Testis (tissue), 3 donors: Measurements from ENCODE around the gene TTLL5. TPM values are rescaled to one million over a fixed set of nuclear protein-coding genes. Genes with fewer than 3 reads are reported as not detected.

Source experiments
- DNase-seq: peaks from one replicate; pipeline ENCODE4 v3.0.0-alpha.2; 2019
- H3K27ac ChIP-seq, 2 donors: fragments of 200-600 bp; sonication (generic); one replicate each; pipeline ENCODE4 v1.5.1; 2019
- H3K27me3 ChIP-seq: fragments of 200-600 bp; sonication (generic); one replicate; pipeline ENCODE4 v1.5.1; 2019
- H3K36me3 ChIP-seq: fragments of 200-600 bp; sonication (generic); one replicate; pipeline ENCODE4 v1.5.1; 2017; ENCODE audit warnings: low read depth; ENCODE audit errors: missing control alignments
- H3K4me1 ChIP-seq: fragments of 200-600 bp; sonication (generic); one replicate; pipeline ENCODE4 v1.5.1; 2019
- H3K4me3 ChIP-seq, 2 donors: fragments of 200-600 bp; sonication (generic); one replicate each; pipeline ENCODE4 v1.5.1; 2017 to 2019
- H3K9me3 ChIP-seq: fragments of 200-600 bp; sonication (generic); one replicate; pipeline ENCODE4 v1.5.1; 2017
- CTCF ChIP-seq, 3 experiments: fragments of 450-650 bp in 2 of 3; fragments of 200-600 bp in 1 of 3; sonication (generic) in 1 of 3; IDR thresholded peaks; one replicate each; pipeline ENCODE4 v1.5.1; 2016 to 2019; ENCODE audit warnings: antibody characterized with exemption in 3 of 3, mild to moderate bottlenecking in 2 of 3, moderate library complexity in 1 of 3
- POLR2A ChIP-seq: fragments of 450-650 bp; IDR thresholded peaks from one replicate; pipeline ENCODE4 v1.6.1; 2017; ENCODE audit warnings: antibody characterized with exemption, mild to moderate bottlenecking, moderate library complexity
- WGBS, 2 donors: methylation state at CpG; one replicate each; pipeline ENCODE4 v1.1.5; 2018; 5-methylcytosine and 5-hydroxymethylcytosine counted together
- intact Hi-C: fragments of 100-400 bp; cut with DNase I; formaldehyde crosslinking; loops from one replicate; pipeline ENCODE4 v1.15.1; 2023; ENCODE audit warnings: low total_unique reads
- polyA plus RNA-seq: library from polyadenylated mRNA; stranded (reverse); fragments of 350-450 nt; fragmentation: Illumina TruSeq; extraction: RNeasy Lipid Tissue Mini Kit (QIAGEN cat#74804); gene quantifications from one replicate; pipeline ENCODE4 v1.2.3, GENCODE V29; 2014; ENCODE audit warnings: low read depth, low replicate concordance; ENCODE audit not compliant: insufficient read depth
- total RNA-seq, 2 donors: library from RNA; depleted of rRNA; stranded (reverse); fragments of >200 nt; gene quantifications; one replicate each; pipeline ENCODE4 v1.2.3, GENCODE V29; 2016

TTLL5 gene
- total and polyA plus RNA-seq, 3 donors from 2014 or later, result 112 to 318 (median 155) TPM

GRCh38 chr14:75824318-75824717 is 163.3 kb downstream of the TTLL5 start:
- H3K27ac ChIP-seq, result peak overlapping the region in 1 of 2 donors; percentile 85
- peaks cover 20% of the 10 kb centered on the region for H3K4me1 ChIP-seq
- no peak for DNase-seq
- no peaks in the 10 kb centered on the region for H3K9me3 ChIP-seq
- H3K4me3 ChIP-seq, result no peak overlapping the region
- intact Hi-C loops, result no loop called here
- TF ChIP-seq CTCF (IDR thresholded peaks at IDR 0.05) (no peak), POLR2A (no peak)
- H3K36me3 ChIP-seq, result no peaks in the 10 kb centered on the region
- 58 to 63% methylated on average over 3 of the region's 3 CpGs for WGBS, 2 donors
- H3K27me3 ChIP-seq, result no peaks in the 10 kb centered on the region

GRCh38 chr14:75825147-75825592 is 164.1 kb downstream of the TTLL5 start:
- 44 to 56% methylated on average over 3 of the region's 3 CpGs for WGBS, 2 donors
- Histone ChIP-seq H3K27me3 (no peaks in the 10 kb centered on the region), H3K9me3 (no peaks in the 10 kb centered on the region), H3K27ac (peak overlapping the region; percentile 42 to 85), H3K4me3 (no peak overlapping the region), H3K36me3 (no peaks in the 10 kb centered on the region), H3K4me1 (peaks cover 20% of the 10 kb centered on the region)
- no peak for DNase-seq
- intact Hi-C loops, result no loop called here
- TF ChIP-seq POLR2A (no peak), CTCF (IDR thresholded peaks at IDR 0.05) (no peak)

GRCh38 chr14:75826599-75826998 is 165.6 kb downstream of the TTLL5 start:
- WGBS, 2 donors, result 92 to 97% methylated on average over 3 of the region's 3 CpGs

DNA sequence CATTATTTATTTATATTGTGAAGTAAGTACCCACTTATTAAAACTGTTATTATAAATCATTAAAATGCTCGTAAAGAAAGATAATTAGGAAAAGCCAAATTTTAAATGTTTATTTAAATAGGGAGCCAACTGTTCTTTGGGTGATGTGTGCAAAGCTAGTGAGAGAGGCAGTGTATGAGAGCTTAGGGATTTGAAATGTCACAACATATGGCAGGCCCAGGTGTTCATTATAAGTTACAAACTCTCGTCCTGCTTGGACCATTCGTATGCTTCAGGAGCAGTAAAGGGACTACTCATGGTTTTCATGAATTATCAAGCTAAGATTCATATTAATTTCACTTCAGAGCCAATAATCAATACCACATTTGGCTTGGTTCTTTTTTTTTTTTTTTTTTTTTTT is 166.3 kb downstream of the TTLL5 start:
- 92 to 93% methylated on average over 3 of the region's 3 CpGs for WGBS, 2 donors
- no peak for DNase-seq
- Histone ChIP-seq H3K4me1 (peaks cover 24% of the 10 kb centered on the region), H3K36me3 (no peaks in the 10 kb centered on the region), H3K27ac (no peak overlapping the region), H3K9me3 (no peaks in the 10 kb centered on the region), H3K27me3 (no peaks in the 10 kb centered on the region), H3K4me3 (no peak overlapping the region)
- TF ChIP-seq POLR2A, result no peak
- TF ChIP-seq CTCF (IDR thresholded peaks at IDR 0.05), result no peak
- intact Hi-C loops, result no loop called here

More at GRCh38 chr14:75826599-75826998, 165.6 kb downstream of the TTLL5 start:
- intact Hi-C loops, result no loop called here
- Histone ChIP-seq H3K4me1 (peaks cover 23% of the 10 kb centered on the region), H3K4me3 (no peak overlapping the region), H3K36me3 (no peaks in the 10 kb centered on the region), H3K27me3 (no peaks in the 10 kb centered on the region), H3K9me3 (no peaks in the 10 kb centered on the region), H3K27ac (peak overlapping the region in 1 of 2 donors; percentile 85)
- DNase-seq, result no peak
- no peak for TF ChIP-seq POLR2A
- no peak for TF ChIP-seq CTCF (IDR thresholded peaks at IDR 0.05)

GRCh38 chr14:75829316-75829715 is 168.3 kb downstream of the TTLL5 start:
- H3K9me3 ChIP-seq, result no peaks in the 10 kb centered on the region
- 88 to 95% methylated on average over 1 of the region's 1 CpG for WGBS, 2 donors
- no peak overlapping the region for H3K27ac ChIP-seq
- no peaks in the 10 kb centered on the region for H3K36me3 ChIP-seq
- TF ChIP-seq POLR2A (no peak), CTCF (IDR thresholded peaks at IDR 0.05) (no peak)
- intact Hi-C loops, result no loop called here
- no peaks in the 10 kb centered on the region for H3K27me3 ChIP-seq
- peaks cover 14% of the 10 kb centered on the region for H3K4me1 ChIP-seq
- H3K4me3 ChIP-seq, result no peak overlapping the region
- no peak for DNase-seq
